ENCODE results near the gene GARIN3. TPM values are rescaled to one million over a fixed set of nuclear protein-coding genes. Genes with fewer than 3 reads are reported as not detected.

Gene GARIN3
- total and polyA plus RNA-seq, 12 donors, result not detected

DNA sequence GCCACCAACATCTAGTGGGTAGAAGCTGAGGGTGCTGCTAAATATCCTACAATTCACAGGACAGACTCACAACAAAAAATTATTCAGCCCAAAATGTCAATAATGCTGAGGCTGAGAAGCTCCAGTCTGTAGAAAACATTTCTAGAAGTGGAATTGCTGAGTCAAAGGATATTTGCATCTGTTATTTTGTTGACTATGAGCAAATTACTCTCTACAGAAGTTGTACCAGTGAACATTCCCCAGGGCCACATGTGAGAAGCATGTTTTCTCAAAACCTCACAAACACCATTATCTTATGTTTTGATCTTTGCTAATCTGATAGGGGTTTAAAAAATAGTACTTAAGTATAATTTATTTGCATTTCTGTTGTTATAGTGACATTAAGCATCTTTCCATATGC is 30.0 kb upstream of the GARIN3 start:
- TF ChIP-seq, protein P1, sequence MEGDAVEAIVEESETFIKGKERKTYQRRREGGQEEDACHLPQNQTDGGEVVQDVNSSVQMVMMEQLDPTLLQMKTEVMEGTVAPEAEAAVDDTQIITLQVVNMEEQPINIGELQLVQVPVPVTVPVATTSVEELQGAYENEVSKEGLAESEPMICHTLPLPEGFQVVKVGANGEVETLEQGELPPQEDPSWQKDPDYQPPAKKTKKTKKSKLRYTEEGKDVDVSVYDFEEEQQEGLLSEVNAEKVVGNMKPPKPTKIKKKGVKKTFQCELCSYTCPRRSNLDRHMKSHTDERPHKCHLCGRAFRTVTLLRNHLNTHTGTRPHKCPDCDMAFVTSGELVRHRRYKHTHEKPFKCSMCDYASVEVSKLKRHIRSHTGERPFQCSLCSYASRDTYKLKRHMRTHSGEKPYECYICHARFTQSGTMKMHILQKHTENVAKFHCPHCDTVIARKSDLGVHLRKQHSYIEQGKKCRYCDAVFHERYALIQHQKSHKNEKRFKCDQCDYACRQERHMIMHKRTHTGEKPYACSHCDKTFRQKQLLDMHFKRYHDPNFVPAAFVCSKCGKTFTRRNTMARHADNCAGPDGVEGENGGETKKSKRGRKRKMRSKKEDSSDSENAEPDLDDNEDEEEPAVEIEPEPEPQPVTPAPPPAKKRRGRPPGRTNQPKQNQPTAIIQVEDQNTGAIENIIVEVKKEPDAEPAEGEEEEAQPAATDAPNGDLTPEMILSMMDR (IDR thresholded peaks at IDR 0.05), result no peak
- DNase-seq (no peak), ATAC-seq (no peak)
- Histone ChIP-seq H3K4me3 (no peak overlapping the region), H3K36me3 (no peaks in the 10 kb centered on the region), H3K27me3 (peaks cover 0 to 50% (median 21%) of the 10 kb centered on the region in 7 donors), H3K27ac (no peak overlapping the region), H3K4me1 (peaks cover 0 to 5% (median 0%) of the 10 kb centered on the region in 9 donors), H3K9me3 (peaks cover 0 to 8% (median 0%) of the 10 kb centered on the region in 11 donors)
- intact Hi-C loops (cut with DNase I), result no loop called here

DNA sequence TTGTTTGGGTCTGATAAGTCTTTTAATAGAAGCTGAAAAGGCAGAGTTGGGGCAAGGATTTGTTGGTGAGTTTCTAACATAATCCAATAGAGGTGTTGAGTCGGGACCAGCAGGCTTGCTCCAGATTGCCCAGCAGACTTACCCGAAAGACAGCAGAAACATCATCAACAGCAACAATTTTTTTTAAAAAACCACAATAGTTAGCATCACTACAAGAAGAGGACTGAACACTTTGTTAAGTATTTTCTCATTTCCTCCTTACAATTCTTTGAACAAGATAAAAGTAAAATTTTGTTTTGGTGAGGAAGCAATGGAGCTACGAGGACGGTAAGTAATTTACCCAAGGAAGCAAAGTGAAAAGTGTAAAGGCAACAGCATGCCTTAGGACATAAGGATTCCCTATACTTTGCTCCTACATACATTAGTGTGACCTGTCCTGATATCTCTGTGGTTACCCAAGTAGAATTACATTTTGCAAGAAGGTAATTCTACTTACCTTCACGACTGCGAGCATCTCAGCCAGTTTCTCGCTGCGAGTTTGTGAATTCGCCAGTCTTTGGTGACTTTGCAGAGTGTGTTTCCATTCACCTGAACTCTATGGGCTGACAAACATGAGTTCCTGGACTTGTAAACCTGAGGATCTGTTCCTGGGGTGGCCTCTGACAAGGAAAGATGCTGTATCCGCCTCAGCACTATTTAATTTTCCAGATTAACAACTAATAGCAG is 27.8 kb upstream of the GARIN3 start:
- no peak for DNase-seq
- peak overlapping the region in 1 of 10 donors; percentile 70 for H3K27ac ChIP-seq
- peaks cover 0 to 8% (median 0%) of the 10 kb centered on the region in 11 donors for H3K9me3 ChIP-seq
- H3K4me1 ChIP-seq, result peaks cover 0 to under 1% (median 0%) of the 10 kb centered on the region in 9 donors
- H3K27me3 ChIP-seq, result peaks cover 0 to 33% (median 5%) of the 10 kb centered on the region in 7 donors
- 86 to 89% methylated on average over 10 of the region's 10 CpGs for WGBS, 2 donors
- TF ChIP-seq, protein P1 (IDR thresholded peaks at IDR 0.05), result no peak
- H3K36me3 ChIP-seq, result no peaks in the 10 kb centered on the region
- H3K4me3 ChIP-seq, result peak overlapping the region in 1 of 10 donors; percentile 14
- no peak for ATAC-seq
- intact Hi-C loops (cut with DNase I), result no loop called here

DNA sequence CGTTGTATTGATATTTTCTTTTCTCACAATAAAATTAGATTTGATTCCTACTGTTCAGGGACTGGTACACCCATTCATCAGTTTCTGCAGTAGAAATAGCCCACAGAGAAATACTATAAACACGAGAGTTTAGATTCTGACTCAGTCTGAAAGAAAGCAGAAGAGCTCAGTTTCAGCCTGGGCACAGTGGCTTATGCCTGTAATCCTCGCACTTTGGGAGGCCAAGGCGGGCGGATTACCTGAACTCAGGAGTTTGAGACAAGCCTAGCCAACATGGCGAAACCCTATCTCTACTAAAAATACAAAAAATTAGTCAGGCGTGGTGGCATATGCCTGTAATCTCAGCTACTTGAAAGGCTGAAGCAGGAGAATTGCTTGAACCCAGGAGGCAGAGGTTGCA is 23.2 kb upstream of the GARIN3 start:
- Histone ChIP-seq H3K4me1 (no peaks in the 10 kb centered on the region), H3K9me3 (peaks cover 0 to 9% (median 0%) of the 10 kb centered on the region in 11 donors), H3K27me3 (peaks cover 0 to 20% (median 0%) of the 10 kb centered on the region in 7 donors), H3K4me3 (no peak overlapping the region), H3K36me3 (no peaks in the 10 kb centered on the region), H3K27ac (no peak overlapping the region)
- 85 to 90% methylated on average over 7 of the region's 7 CpGs for WGBS, 2 donors
- DNase-seq (no peak), ATAC-seq (no peak)
- TF ChIP-seq, protein P1 (IDR thresholded peaks at IDR 0.05), result no peak
- intact Hi-C loops (cut with DNase I), result no loop called here

DNA sequence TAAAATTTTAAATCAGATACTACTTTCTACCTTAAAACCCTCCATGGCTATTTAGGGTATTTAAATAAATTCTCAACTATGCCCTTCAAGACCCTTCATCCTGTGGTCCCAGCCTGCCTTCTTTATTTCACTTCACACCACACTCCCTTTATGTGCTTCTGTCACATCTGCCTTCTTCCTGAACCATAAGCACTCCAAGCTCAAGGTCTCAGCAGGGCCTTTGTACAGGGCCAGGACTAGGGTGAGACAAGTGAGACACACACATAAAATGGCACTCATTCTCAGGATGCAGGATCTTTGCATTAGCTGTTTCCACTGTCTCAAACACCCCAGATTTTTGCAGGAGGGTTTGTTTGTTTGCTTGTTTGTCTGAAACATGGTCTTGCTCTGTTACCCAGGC is 22.2 kb upstream of the GARIN3 start:
- Histone ChIP-seq H3K9me3 (peaks cover 0 to 13% (median 0%) of the 10 kb centered on the region in 11 donors), H3K4me1 (no peaks in the 10 kb centered on the region), H3K4me3 (no peak overlapping the region), H3K36me3 (no peaks in the 10 kb centered on the region), H3K27me3 (peaks cover 0 to 22% (median 0%) of the 10 kb centered on the region in 7 donors), H3K27ac (no peak overlapping the region)
- intact Hi-C loops (cut with DNase I), result no loop called here
- no peak for ATAC-seq
- TF ChIP-seq, protein P1 (IDR thresholded peaks at IDR 0.05), result no peak
- DNase-seq, result no peak
